Gastroesophageal sphincter (tissue), 3 donors: ENCODE measurements around the gene FAXDC2.

Source experiments
- CTCF ChIP-seq, 4 experiments: fragments of 200-600 bp in 2 of 4; fragments of 450-650 bp in 2 of 4; sonication (generic) in 1 of 4; IDR thresholded peaks; one replicate each; pipeline ENCODE4 v1.5.1; 2017 to 2019; ENCODE audit warnings: antibody characterized with exemption in 4 of 4, mild to moderate bottlenecking in 2 of 4, moderate library complexity in 2 of 4
- EP300 ChIP-seq: sonication (generic); formaldehyde crosslinking; IDR thresholded peaks from one replicate; pipeline ENCODE4 v1.6.1; 2017; ENCODE audit warnings: antibody characterized with exemption, mild to moderate bottlenecking

GRCh38 chr5:154819546-154819945 lies 30.9 kb downstream of the FAXDC2 start:
- no peak for TF ChIP-seq CTCF (IDR thresholded peaks at IDR 0.05)
- no peak for TF ChIP-seq EP300
